Epithelial cell of esophagus (primary cell): ENCODE results near the gene EFR3B.

ENCODE experiments used
- DNase-seq: peaks from one replicate; pipeline ENCODE4 v3.0.0; 2010; ENCODE audit warnings: low read depth
- H3K4me3 ChIP-seq: 2 replicates; pipeline ENCODE4 v1.5.1; 2011; ENCODE audit warnings: mild to moderate bottlenecking, low read length, control low read depth
- CTCF ChIP-seq: IDR thresholded peaks from 2 replicates; pipeline ENCODE4 v1.5.1; 2011; ENCODE audit warnings: low read depth, mild to moderate bottlenecking, low read length, control low read depth, inconsistent platforms; ENCODE audit not compliant: insufficient read depth; ENCODE audit errors: missing control alignments

The EFR3B gene

DNA sequence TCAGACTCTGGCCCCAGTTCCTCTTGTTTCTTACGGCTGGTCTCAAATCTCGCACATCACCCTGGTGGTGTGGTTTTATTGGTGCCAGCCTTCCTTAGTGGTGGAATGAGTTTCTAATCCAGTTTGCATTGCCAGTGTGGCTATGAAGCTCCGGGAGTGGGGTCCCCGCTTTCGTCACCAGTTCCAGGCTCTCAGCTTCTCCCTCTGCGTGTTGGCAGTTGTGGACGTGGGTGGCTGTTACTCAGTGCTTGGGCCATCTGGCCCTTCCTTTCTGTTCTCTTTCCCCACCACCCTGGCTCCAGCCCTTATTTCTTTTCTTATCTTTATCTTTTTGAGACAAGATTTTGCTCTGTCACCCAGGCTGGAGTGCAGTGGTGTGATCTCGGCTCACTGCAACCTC lies 30.1 kb downstream of the EFR3B start:
- H3K4me3 ChIP-seq, result no peak overlapping the region
- no peak for DNase-seq
- no peak for TF ChIP-seq CTCF

DNA sequence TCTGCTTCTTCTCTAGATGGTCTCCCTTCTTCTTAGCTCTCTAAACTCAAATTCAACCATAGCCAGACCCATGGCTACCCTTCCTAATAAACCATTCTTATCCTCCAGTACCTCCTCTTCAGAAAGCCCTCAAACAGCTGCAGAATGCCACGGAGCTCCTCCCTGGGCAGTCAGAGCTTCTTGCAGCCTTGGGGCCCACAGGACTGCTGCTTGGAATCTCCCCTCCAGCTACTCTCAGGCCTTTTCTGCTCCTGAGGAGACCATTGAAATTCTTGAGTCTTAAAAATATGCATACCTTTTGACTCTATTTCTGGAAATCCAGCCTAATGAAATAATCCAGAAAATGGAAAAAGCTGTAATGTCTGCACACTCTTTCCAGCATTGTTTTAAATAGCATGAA lies 30.7 kb downstream of the EFR3B start:
- DNase-seq, result no peak
- TF ChIP-seq CTCF, result no peak
- no peak overlapping the region for H3K4me3 ChIP-seq

DNA sequence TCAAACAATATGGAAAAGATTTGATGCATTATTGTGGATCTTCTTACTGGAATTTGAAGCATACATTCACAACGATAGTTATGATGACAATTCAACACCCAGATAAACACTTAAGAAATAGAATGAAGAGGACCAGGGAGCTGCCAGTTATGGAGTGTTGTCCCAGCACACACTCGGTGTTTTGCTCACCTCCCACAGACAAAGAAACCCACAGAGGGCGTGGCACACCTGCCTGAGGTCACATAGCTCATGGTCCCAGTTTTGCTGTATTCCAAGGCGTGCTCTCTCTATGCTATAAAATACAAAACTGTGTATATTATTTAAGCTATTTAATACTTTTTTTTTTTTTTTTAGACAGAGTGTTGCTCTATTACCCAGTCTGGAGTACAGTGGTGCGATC lies 31.1 kb downstream of the EFR3B start:
- DNase-seq, result no peak
- no peak for TF ChIP-seq CTCF
- H3K4me3 ChIP-seq, result no peak overlapping the region

- no peak for TF ChIP-seq CTCF
- no peak overlapping the region for H3K4me3 ChIP-seq
- DNase-seq, result no peak
Measured at GRCh38 chr2:25073914-25074313, 32.0 kb downstream of the EFR3B start.

DNA sequence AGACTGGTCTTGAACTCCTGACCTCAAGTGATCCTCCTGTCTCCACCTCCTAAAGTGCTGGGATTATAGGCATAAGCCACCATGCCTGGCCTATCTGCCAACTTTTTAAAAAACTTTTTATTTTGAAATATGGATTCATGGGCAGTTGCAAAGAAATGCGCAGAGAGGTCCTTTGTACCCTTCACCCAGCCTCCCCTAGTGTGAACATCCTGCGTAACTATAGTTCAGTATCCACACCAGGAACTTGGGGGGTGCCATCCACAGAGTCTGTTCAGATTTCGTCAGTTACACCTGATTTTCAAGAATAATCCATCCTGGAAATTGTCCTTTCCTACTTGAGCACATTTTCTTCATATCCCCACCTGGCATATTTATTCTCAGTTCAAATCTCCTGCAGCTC lies 33.0 kb downstream of the EFR3B start:
- no peak for TF ChIP-seq CTCF
- H3K4me3 ChIP-seq, result no peak overlapping the region
- DNase-seq, result no peak

DNA sequence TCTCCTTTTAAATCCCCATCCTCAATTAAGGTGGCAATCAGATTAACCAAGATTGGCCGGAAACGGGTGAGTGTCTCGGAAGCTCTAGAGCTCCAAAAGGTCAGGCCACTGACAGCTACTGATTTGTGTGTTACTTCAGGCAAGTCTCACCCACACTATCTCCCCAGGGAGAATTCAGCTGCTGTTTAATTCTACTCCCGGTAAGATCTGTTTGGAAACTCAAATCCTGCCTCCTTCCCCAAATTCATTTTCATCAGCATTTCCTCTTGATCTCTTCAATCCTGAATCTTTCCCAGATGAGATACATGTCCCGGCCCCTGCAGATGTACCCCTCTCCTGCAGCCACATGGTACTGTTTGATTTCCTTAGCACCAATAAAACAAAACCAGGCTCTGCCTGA lies 34.9 kb downstream of the EFR3B start:
- no peak for TF ChIP-seq CTCF
- H3K4me3 ChIP-seq, result no peak overlapping the region
- DNase-seq, result no peak

DNA sequence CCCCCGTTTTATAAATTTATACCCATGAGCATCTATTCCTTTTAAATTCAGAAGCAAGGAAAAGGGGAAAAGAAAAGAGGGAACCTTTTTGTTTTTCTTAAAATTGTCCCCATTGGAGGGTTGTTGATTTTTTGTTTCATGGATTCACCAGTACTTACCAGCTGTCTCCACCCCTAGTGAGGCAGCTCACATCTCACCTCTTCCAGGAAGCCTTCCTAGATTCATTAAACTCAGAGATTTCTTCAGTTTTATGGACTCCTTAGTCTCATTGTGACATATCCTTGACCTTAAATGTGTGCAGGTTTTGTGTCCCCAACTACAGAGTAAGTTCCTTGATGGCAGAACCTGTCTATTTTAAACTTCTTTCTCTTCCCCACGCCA lies 35.9 kb downstream of the EFR3B start:
- TF ChIP-seq CTCF, result no peak
- no peak for DNase-seq
- H3K4me3 ChIP-seq, result no peak overlapping the region
